ENCODE data around the gene NRCAM. TPM values are rescaled to one million over a fixed set of nuclear protein-coding genes. Genes with fewer than 3 reads are reported as not detected.

The NRCAM gene
- total and polyA plus RNA-seq, 2 donors (not counting 1 experiment from before 2014, with no cell fraction given), result 0.75 to 4.6 TPM

DNA sequence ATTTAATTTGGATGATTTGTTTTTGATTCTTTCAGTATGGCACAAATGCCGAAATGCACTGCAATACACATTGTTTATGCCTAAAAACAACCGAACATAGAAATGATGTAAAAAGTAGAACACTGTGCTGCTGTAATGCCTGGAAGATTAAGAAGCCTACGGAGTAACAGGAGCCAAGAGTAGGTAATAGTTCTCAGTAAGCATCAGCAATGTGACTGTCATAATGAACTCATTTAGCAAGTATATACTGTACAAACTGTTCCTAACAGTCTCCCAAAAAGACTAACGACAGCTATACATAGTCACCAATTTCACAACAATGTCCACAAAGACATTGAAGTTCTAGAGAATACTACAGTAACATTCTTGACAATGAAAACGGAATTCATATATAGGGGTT, 307.1 kb downstream of the NRCAM start:
- Histone ChIP-seq H2AFZ (ENCODE audit: insufficient read depth, low read depth, low read length, poor library complexity, severe bottlenecking) (no peak overlapping the region), H3K36me3 (replicated peaks in 1 of 2; ENCODE audit: control extremely low read depth in 1 of 2, control insufficient read depth in 1 of 2, extremely low read depth in 1 of 2, insufficient read depth in 2 of 2, low read length in 1 of 2) (no peaks in the 10 kb centered on the region), H3K9me3 (ENCODE audit: control extremely low read depth in 1 of 3, control insufficient read depth in 2 of 3, insufficient read depth in 1 of 3, low read length in 2 of 3) (no peaks in the 10 kb centered on the region), H3K4me1 (ENCODE audit: control insufficient read depth in 2 of 2, insufficient read depth in 2 of 2, low read length in 2 of 2) (peaks cover 4% of the 10 kb centered on the region in 2 donors), H3K27ac (ENCODE audit: low read length in 2 of 2) (no peak overlapping the region), H3K9ac (ENCODE audit: low read length) (no peak overlapping the region), H3K27me3 (replicated peaks in 1 of 4; ENCODE audit: control extremely low read depth in 1 of 4, control insufficient read depth in 3 of 4, insufficient read depth in 4 of 4, low read length in 3 of 4) (peaks cover 0 to 3% (median 1%) of the 10 kb centered on the region in 4 experiments), H3K4me2 (replicated peaks; ENCODE audit: low read depth, low read length, poor library complexity, severe bottlenecking) (no peak overlapping the region), H3K79me2 (ENCODE audit: control insufficient read depth, insufficient read depth, low read length) (no peaks in the 10 kb centered on the region), H4K20me1 (ENCODE audit: control insufficient read depth, insufficient read depth, low read length, poor library complexity, severe bottlenecking) (no peaks in the 10 kb centered on the region), H3K4me3 (ENCODE audit: control extremely low read depth in 1 of 5, extremely low read depth in 1 of 5, insufficient read depth in 1 of 5, low read depth in 2 of 5, low read length in 4 of 5) (no peak overlapping the region)
- TF ChIP-seq EZH2 (IDR thresholded peaks at IDR 0.05; ENCODE audit: borderline replicate concordance, insufficient read depth, low read depth, low read length, poor library complexity, severe bottlenecking), result no peak
- TF ChIP-seq CTCF (IDR thresholded peaks at IDR 0.05), result no peak
- Mint-ChIP-seq H3K9me3 (ENCODE audit: insufficient read depth) (no peaks in the 10 kb centered on the region), H3K27ac (no peak overlapping the region), H3K4me1 (no peaks in the 10 kb centered on the region), H3K4me3 (no peak overlapping the region), H3K27me3 (peaks cover 20% of the 10 kb centered on the region)
- DNase-seq, result no peak
- 100% methylated on average over 2 of the region's 5 CpGs for WGBS (ENCODE audit: insufficient coverage)
- ATAC-seq (ENCODE audit: low read depth), result no peak
- intact Hi-C loops (cut with micrococcal nuclease), result no loop called here
- POLR2A ChIA-PET, result no interaction called here
- CTCF ChIA-PET, result interaction anchor here (1.1 kb wide), 1 partner anchor 43 kb away, joined by 3 read pairs; no protein-coding TSS in a partner anchor

DNA sequence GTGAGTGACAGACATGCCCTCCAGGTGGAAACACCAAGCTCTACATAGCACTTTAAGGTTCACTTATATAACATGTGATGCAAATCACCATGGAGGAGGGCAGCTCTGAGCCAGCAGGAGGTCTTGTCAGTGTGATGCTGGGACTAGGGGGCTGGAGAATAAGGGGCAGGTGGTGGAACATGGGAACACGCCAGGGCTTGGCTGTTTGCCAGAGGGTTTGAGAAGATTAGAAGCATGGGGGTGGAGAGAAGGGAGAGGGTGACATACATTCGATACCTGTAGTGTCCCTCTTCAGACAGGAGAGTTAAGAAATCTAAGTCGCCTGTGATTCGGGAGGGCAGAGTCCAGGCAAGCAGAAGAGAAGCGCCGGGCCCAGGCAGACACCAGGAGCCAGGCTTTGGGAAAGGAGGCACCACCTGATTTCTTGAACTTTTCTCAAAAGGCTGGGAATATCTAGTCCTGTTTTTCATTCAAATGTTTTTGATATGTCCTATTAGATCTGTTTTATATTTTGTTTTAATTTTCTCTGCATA, 309.1 kb downstream of the NRCAM start:
- no peak for TF ChIP-seq CTCF (IDR thresholded peaks at IDR 0.05)
- TF ChIP-seq EZH2 (IDR thresholded peaks at IDR 0.05; ENCODE audit: borderline replicate concordance, insufficient read depth, low read depth, low read length, poor library complexity, severe bottlenecking), result no peak

More for the DNA sequence above, 309.1 kb downstream of the NRCAM start:
- Histone ChIP-seq H3K9me3 (ENCODE audit: control extremely low read depth in 1 of 3, control insufficient read depth in 2 of 3, insufficient read depth in 1 of 3, low read length in 2 of 3) (no peaks in the 10 kb centered on the region), H3K79me2 (ENCODE audit: control insufficient read depth, insufficient read depth, low read length) (no peaks in the 10 kb centered on the region), H2AFZ (ENCODE audit: insufficient read depth, low read depth, low read length, poor library complexity, severe bottlenecking) (no peak overlapping the region), H3K4me3 (ENCODE audit: control extremely low read depth in 1 of 5, extremely low read depth in 1 of 5, insufficient read depth in 1 of 5, low read depth in 2 of 5, low read length in 4 of 5) (no peak overlapping the region), H3K9ac (ENCODE audit: low read length) (no peak overlapping the region), H3K4me1 (ENCODE audit: control insufficient read depth in 2 of 2, insufficient read depth in 2 of 2, low read length in 2 of 2) (peaks cover 4% of the 10 kb centered on the region in 2 donors), H3K4me2 (replicated peaks; ENCODE audit: low read depth, low read length, poor library complexity, severe bottlenecking) (no peak overlapping the region), H3K27ac (ENCODE audit: low read length in 2 of 2) (no peak overlapping the region), H4K20me1 (ENCODE audit: control insufficient read depth, insufficient read depth, low read length, poor library complexity, severe bottlenecking) (no peaks in the 10 kb centered on the region), H3K27me3 (replicated peaks in 1 of 4; ENCODE audit: control extremely low read depth in 1 of 4, control insufficient read depth in 3 of 4, insufficient read depth in 4 of 4, low read length in 3 of 4) (peaks cover 0 to 3% (median 1%) of the 10 kb centered on the region in 4 experiments), H3K36me3 (replicated peaks in 1 of 2; ENCODE audit: control extremely low read depth in 1 of 2, control insufficient read depth in 1 of 2, extremely low read depth in 1 of 2, insufficient read depth in 2 of 2, low read length in 1 of 2) (no peaks in the 10 kb centered on the region)
- CTCF ChIA-PET, result interaction anchor here (0.6 to 3.3 kb wide), 10 partner anchors 11 to 403 kb away, joined by 3 to 140 read pairs (median 8); partner anchors contain the start of gene CBLL1
- ATAC-seq (ENCODE audit: low read depth) (no peak), DNase-seq (no peak)
- 97% methylated on average over 6 of the region's 6 CpGs for WGBS (ENCODE audit: insufficient coverage)
- Mint-ChIP-seq H3K9me3 (ENCODE audit: insufficient read depth) (no peaks in the 10 kb centered on the region), H3K4me3 (no peak overlapping the region), H3K4me1 (no peaks in the 10 kb centered on the region), H3K27me3 (peaks cover 14% of the 10 kb centered on the region), H3K27ac (no peak overlapping the region)
- POLR2A ChIA-PET, result no interaction called here
- intact Hi-C loops (cut with micrococcal nuclease), result no loop called here

Measured in B cell (primary cell).